Amniotic stem cell (primary cell): ENCODE results near the gene CES4A.
"Not testable (repeated sequence)": the region's sequence is repeated elsewhere in the genome, so short reads cannot be mapped to it uniquely, and the experiment has no call there.

Source experiments
- DNase-seq: peaks from one replicate; lab custom pipeline; 2025; lab: John Stamatoyannopoulos, UW

The CES4A gene

GRCh38 chr16:67022531-67023214 lies 34.3 kb downstream of the CES4A start:
- DNase-seq: no peak

- no peak for DNase-seq
These were observed 35.3 kb downstream of the CES4A start for GRCh38 chr16:67023689-67024088.

- no peak for DNase-seq
These were observed 36.2 kb downstream of the CES4A start for GRCh38 chr16:67024384-67025209.

GRCh38 chr16:67025210-67025550 lies 36.8 kb downstream of the CES4A start:
- DNase-seq: no peak

DNA sequence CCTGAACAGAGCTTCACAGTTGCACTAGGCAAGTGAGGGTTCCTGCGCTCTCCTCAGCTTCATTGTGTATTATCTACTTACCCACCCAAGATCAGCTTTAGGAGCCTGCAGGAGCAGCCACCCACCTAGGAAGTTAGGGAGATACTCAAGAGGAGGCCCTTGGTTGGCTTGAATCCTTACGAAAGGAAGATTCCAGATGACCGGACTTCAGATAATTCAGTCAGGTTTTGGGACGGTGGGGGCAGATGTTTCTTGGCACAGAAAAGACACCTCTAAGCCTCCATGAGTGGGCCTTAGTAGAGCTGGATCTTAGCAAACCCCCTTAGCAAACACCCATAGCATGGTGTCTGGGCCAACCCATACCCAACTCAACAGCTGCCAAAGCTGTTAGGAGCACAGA lies 38.2 kb downstream of the CES4A start:
- no peak for DNase-seq

GRCh38 chr16:67027046-67027445 lies 38.7 kb downstream of the CES4A start:
- no peak for DNase-seq

GRCh38 chr16:67028167-67028695 lies 39.8 kb downstream of the CES4A start:
- no peak for DNase-seq

- DNase-seq: peak; percentile 79
These were observed 40.4 kb downstream of the CES4A start, which contains the start of gene CBFB for GRCh38 chr16:67028696-67029253. TSS of gene CBFB (plus strand) at chr16:67029149. CDS start at chr16:67029408, 259 bp downstream.

- DNase-seq: no peak
These were observed 41.1 kb downstream of the CES4A start for GRCh38 chr16:67029254-67030096.

DNA sequence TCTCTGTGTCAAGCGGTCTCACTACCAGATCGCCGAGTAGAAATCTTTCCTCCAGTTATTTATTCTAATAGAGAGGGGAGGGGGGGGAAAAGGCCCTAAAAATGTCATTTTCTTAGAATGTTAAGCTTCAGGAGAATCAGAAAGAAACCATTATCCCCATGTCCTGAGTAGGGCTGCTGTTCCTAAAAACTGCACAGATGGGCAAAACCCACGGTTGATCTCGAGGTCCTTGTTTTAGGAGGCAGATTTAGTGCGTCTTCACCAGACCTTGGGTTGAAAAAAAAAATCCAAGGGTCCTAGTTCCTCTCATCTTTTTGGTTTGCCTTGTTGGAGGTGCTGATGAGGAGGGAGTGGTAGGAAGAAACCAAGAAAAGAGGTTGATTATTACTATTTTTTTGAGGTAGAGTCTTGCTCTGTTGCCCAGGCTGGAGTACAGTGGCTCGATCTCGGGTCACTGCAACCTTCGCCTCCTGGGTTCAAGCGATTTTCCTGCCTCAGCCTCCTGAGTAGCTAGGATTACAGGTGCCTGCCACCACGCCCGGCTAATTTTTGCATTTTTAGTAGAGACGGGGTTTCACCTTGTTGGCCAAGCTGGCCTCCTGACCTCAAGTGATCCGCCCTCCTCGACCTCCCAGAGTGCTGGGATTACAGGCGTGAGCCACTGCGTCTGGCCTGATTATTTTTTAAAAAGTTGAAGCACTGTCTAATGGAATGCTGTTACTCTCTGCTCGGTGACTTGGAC lies 42.0 kb downstream of the CES4A start:
- DNase-seq: no peak

GRCh38 chr16:67034487-67034886 lies 46.1 kb downstream of the CES4A start:
- no peak for DNase-seq

- DNase-seq: no peak
These were observed 47.0 kb downstream of the CES4A start for GRCh38 chr16:67035364-67035763.

GRCh38 chr16:67036323-67036741 lies 47.9 kb downstream of the CES4A start:
- DNase-seq: no peak

DNA sequence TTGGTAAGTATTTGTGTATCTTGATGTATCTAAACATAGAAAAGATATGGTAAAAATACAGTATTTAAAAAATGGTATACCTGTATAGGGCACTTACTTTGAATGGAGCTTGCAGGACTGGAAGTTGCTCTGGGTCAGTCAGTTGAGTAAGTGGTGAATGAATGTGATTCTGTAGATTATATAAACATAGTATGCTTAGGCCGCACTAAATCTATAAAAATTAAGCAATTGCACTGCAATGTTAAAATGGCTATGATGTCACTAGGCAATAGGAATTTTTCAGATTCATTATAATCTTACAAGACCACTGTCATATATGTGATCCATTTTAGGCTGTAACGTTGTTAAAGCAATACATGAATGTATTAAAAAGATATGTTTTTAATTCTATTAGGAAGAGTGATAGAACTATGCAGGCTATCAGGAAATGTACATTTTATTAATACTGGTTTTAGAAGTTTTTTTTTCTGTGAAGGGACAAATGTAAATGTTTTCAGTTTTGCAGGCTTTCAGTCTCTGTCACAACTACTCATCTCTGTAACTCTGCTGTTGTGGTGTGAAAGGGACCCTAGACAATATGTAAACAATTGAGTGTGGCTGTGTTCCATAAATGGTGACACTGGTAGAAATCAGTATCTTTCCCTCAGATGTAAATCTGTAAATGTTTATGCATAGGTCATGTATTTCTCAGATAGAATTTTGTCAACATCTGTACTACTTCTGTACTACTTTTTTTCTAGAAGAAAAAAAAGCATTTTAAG lies 51.1 kb downstream of the CES4A start:
- DNase-seq: no peak

DNA sequence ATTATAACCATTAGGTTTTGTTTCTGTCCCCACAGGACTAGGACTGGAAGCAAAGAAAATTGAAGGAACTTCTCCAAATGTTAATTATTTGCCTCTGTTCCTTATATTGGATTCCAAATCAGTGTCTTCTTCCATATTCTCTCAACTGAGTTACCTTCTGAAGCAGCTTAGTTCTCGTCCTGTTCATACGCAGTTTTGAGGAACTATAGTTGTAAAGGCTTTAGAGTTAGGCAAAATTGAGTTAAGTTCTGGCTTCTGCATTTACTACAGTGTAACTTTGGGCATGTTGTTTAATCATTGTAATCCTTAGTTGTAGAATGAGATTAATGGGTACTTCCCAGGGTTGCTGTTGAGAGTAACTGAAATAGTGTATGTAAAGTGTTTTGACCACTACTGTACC lies 51.8 kb downstream of the CES4A start:
- no peak for DNase-seq

DNA sequence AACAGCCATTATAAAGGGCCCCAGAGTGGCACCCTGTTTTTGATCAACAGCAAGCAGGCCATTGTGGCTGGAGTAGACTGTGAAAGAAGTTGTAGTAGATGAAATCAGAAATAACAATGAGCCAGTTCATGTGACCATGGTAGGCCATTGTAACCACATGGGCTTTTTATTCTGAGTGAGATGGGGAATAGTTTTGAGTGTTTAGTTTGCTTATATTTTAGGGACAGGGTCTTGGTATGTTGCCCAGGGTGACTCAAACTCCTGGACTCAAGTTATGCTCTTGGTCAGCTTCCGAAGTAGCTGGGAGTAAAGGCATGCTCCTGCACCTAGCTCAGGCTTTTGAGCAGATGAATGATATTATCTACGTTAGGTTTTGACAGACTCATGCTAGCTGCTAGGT lies 52.5 kb downstream of the CES4A start:
- DNase-seq: no peak

DNA sequence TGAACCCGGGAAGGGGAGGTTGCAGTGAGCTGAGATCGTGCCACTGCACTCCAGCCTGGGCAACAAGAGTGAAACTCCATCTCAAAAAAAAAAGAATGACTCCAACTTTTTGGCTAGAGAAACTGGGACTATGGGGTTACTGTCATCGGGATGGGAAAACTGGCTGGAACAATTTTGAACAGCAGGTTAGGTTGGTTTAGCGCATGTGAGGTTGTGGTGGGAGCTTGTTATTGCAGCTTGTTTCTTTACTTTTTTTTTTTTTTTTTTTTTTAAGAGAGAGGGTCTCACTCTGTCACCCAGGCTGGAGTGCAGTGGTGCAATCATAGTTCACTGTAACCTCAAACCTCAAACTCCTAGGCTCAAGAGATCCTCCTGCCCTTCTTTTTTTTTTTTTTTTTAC lies 53.1 kb downstream of the CES4A start:
- DNase-seq: not testable (repeated sequence)

DNA sequence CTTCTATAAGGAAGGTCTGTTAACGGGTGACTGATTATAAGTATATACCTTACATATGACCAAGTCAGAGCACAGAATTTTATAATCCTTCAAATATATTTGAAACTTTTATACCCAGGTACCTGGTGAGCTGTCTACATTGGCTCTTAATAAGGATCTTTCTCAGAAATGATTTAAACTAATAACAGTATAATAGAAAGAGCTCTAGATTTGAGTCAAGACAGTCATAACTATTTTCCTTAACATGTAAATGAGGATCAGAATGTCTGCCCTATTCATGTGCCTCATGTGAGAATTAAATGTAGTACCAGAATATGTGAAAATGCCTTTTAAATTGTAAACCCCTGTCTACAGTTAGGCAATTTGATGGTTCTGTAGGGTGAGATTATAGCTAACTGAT lies 55.0 kb downstream of the CES4A start:
- DNase-seq: no peak

DNA sequence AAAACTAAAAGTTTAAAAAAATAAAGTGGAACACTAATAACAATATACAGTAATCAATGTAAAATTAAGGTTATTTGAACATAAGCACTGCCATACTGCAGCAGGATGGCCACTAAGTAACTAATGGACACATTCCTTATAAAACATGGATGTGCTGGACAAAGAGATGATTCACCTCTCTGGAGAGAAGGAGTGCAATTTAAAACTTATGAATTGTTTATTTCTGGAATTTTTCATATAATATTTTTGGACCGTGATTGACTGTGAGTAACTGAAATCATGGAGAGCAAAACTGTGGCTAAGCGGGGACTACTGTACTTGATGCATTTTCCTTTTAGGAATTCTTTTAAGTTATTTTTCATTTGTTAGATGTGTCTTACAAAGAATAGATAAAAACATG lies 62.4 kb downstream of the CES4A start:
- DNase-seq: no peak

- DNase-seq: no peak
These were observed 64.0 kb downstream of the CES4A start for GRCh38 chr16:67052399-67052798.
